Measurements from ENCODE around the gene PHF24. TPM values are rescaled to one million over a fixed set of nuclear protein-coding genes. Genes with fewer than 3 reads are reported as not detected.

Gene PHF24
- total RNA-seq, 1 experiment from 2014 or later = not detected

DNA sequence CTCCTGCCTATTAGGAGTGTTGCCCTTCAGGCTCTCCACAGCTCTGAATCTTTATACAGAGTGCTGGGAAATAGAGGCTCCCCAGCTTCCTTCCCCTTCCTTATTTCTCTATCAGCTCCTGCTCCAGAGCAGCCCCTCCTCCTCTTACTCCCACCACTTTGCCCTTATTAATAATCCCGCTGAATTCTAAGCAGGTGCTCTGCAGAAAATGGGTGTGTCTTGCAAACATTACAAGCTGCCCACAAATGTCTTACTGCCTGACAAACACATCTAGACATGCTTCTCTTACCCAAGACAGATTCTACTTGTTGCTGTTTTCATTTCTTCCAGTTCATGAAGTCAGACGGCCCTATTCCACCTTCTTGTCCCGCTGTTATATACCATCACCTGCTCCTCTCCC lies 6.4 kb downstream of the PHF24 start:
- Histone ChIP-seq H4K20me1 (ENCODE audit: insufficient read depth) (no peaks in the 10 kb centered on the region), H3F3A (ENCODE audit: insufficient read depth, low read depth) (no peaks in the 10 kb centered on the region), H3K4me3 (no peak overlapping the region), H3K36me3 (ENCODE audit: low read depth) (no peaks in the 10 kb centered on the region), H3K27me3 (ENCODE audit: insufficient read depth, low read depth) (peaks cover 11% of the 10 kb centered on the region), H3K9me2 (ENCODE audit: insufficient read depth) (no peaks in the 10 kb centered on the region), H3K4me2 (no peak overlapping the region), H3K9me3 (ENCODE audit: insufficient read depth, low read depth) (no peaks in the 10 kb centered on the region), H3K27ac (no peak overlapping the region), H2AFZ (no peak overlapping the region), H3K4me1 (replicated peaks; ENCODE audit: insufficient read depth) (no peaks in the 10 kb centered on the region), H3K79me2 (ENCODE audit: low read depth) (no peaks in the 10 kb centered on the region)
- intact Hi-C loops (cut with micrococcal nuclease; ENCODE audit: unreplicated experiment) = no loop called here
- ChIA-PET POLR2A (ENCODE audit: unreplicated experiment) (no interaction called here), CTCF (interaction anchor here (1.0 kb wide), 1 partner anchor 20 kb away, joined by 3 read pairs; no protein-coding TSS in a partner anchor)
- TF ChIP-seq EZH2 (IDR thresholded peaks at IDR 0.05; ENCODE audit: low read depth) (no peak), CTCF (conservative IDR thresholded peaks at IDR 0.05) (no peak)
- no TSS peak for BruUV-seq (replicated peaks)
- no peak for DNase-seq

DNA sequence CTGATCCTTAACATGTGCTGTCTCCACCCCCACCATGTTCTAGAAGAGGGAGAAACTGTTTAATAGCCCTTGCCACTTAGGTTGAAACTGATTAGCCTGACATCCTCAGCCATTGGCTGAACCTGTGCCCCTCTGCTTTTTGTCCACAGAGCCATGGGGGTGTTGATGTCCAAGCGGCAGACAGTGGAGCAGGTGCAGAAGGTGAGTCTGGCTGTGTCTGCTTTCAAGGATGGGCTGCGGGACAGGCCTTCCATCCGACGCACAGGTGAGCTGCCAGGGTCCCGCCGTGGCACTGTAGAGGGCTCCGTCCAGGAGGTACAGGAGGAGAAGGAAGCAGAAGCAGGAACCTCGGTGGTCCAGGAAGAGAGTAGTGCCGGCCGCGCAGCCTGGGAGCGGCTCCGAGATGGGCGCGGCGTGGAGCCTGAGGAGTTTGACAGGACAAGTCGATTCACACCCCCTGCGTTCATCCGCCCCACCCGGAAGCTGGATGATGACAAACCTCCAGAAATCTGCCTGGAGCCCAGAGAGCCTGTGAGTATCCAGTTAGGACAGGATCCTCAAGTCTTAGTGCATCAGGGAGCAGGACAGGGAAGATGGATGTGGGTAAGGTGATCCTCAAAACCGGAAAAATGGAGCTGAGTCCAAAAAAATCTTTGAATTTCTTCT lies 13.2 kb downstream of the PHF24 start:
- no TSS peak for BruUV-seq (replicated peaks)
- Histone ChIP-seq H3K9me2 (ENCODE audit: insufficient read depth) (no peaks in the 10 kb centered on the region), H3K27me3 (ENCODE audit: insufficient read depth, low read depth) (peaks cover 46% of the 10 kb centered on the region), H3K4me1 (replicated peaks; ENCODE audit: insufficient read depth) (no peaks in the 10 kb centered on the region), H4K20me1 (ENCODE audit: insufficient read depth) (no peaks in the 10 kb centered on the region), H3K4me3 (no peak overlapping the region), H3K79me2 (ENCODE audit: low read depth) (no peaks in the 10 kb centered on the region), H3K9me3 (ENCODE audit: insufficient read depth, low read depth) (no peaks in the 10 kb centered on the region), H3K27ac (no peak overlapping the region), H3F3A (ENCODE audit: insufficient read depth, low read depth) (no peaks in the 10 kb centered on the region), H3K4me2 (no peak overlapping the region), H3K36me3 (ENCODE audit: low read depth) (no peaks in the 10 kb centered on the region), H2AFZ (no peak overlapping the region)
- intact Hi-C loops (cut with micrococcal nuclease; ENCODE audit: unreplicated experiment) = no loop called here
- TF ChIP-seq CTCF (conservative IDR thresholded peaks at IDR 0.05) = no peak
- no peak for TF ChIP-seq EZH2 (IDR thresholded peaks at IDR 0.05; ENCODE audit: low read depth)
- no peak for DNase-seq
- ChIA-PET CTCF (no interaction called here), POLR2A (ENCODE audit: unreplicated experiment) (no interaction called here)

GRCh38 chr9:34974664-34975063 lies 16.6 kb downstream of the PHF24 start:
- no peaks in the 10 kb centered on the region for H3K4me1 ChIP-seq (replicated peaks; ENCODE audit: insufficient read depth)
- H3K27ac ChIP-seq = no peak overlapping the region
- intact Hi-C loops (cut with micrococcal nuclease; ENCODE audit: unreplicated experiment) = no loop called here
- no peaks in the 10 kb centered on the region for H3F3A ChIP-seq (ENCODE audit: insufficient read depth, low read depth)
- no peaks in the 10 kb centered on the region for H3K79me2 ChIP-seq (ENCODE audit: low read depth)
- TF ChIP-seq EZH2 (IDR thresholded peaks at IDR 0.05; ENCODE audit: low read depth) (no peak), CTCF (conservative IDR thresholded peaks at IDR 0.05) (no peak)
- no peak overlapping the region for H3K4me3 ChIP-seq
- H3K9me3 ChIP-seq (ENCODE audit: insufficient read depth, low read depth) = no peaks in the 10 kb centered on the region
- H4K20me1 ChIP-seq (ENCODE audit: insufficient read depth) = no peaks in the 10 kb centered on the region
- no TSS peak for BruUV-seq (replicated peaks)
- POLR2A ChIA-PET (ENCODE audit: unreplicated experiment) = no interaction called here
- H2AFZ ChIP-seq = no peak overlapping the region
- CTCF ChIA-PET = no interaction called here
- no peak overlapping the region for H3K4me2 ChIP-seq
- H3K27me3 ChIP-seq (ENCODE audit: insufficient read depth, low read depth) = peaks cover 63% of the 10 kb centered on the region
- DNase-seq = no peak
- H3K36me3 ChIP-seq (ENCODE audit: low read depth) = no peaks in the 10 kb centered on the region
- no peaks in the 10 kb centered on the region for H3K9me2 ChIP-seq (ENCODE audit: insufficient read depth)

Measured in PC-9 (cell line).